ENCODE results near the gene TRUB2. TPM values are rescaled to one million over a fixed set of nuclear protein-coding genes. Genes with fewer than 3 reads are reported as not detected.
A peak's percentile ranks its signal among the peaks of the same experiment; 100 is the strongest.

Gene TRUB2
- total and polyA plus RNA-seq, 2 of the 8 experiments (the other 6 are each of a cell fraction or from before 2014, with no cell fraction given): 20.7 to 37.8 TPM

DNA sequence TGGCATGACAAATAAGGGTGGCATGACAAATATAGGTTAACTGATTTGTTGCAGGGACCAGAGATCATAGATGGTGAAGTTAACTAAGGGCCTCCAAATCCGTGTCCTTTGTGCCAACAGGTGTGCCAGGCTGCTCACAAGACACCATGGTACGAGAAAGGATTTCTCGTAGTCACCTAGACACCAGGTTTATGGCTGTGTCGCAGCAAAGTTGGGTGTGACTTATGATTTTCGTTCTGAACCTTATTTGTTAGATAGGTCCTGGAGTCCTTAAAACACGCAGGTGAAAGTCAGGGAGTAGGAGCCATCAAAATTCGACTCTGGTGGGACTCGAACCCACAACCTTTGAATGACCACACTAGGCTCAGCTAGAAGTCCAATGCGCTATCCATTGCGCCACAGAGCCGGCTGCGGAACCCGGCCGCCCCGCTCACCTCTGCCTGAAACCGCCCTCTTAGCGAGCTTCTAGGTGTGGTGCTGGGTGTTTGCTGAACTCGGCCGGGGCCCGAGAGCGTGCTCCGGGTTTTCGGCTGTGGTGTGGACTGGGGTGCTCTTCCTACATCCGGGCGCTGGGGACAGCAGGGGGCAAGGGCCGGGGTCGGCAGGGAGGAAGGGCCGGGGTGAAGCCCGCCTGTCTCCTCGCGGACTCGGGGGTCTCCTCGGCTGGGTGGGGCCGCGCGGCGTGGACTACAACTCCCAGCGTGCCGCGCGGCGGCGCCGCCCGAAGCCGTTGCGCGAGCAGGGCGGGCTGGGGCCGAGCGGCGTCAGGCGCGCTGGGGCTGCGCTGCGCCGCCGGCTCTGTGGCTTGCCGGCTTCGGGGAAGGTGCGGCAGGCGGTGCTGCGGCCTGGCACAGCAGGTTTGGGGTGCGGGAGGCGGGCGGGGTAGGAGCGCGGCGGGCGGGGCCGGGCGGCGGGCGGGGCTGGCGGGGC is 17.8 kb upstream of the TRUB2 start, which contains the start of gene SLC27A4:
SLC27A4 (plus strand) TSS at position 767 of the 930 bp plus-strand sequence. CDS start 2,606 bp downstream, outside the sequence.
- CTCF ChIA-PET (ENCODE audit: partially characterized antibody): interaction anchor here (0.6 to 1.5 kb wide), 5 partner anchors 13 to 223 kb away, joined by 3 to 4 read pairs (median 3); no protein-coding TSS in a partner anchor
- no peak for TF ChIP-seq CHD1 (IDR thresholded peaks at IDR 0.05; ENCODE audit: low read depth, low read length)
- TF ChIP-seq CTBP2 (IDR thresholded peaks at IDR 0.05; ENCODE audit: borderline replicate concordance, insufficient read depth, insufficient read length, low read length): peak; percentile 36
- TF ChIP-seq RAD21 (IDR thresholded peaks at IDR 0.05 in 1 of 2, conservative IDR thresholded peaks at IDR 0.05 in 1 of 2; ENCODE audit: low read depth in 2 of 2, low read length in 2 of 2): peak in 1 of 2 experiments; percentile 3; a peak in 1 of 4 replicates
- TF ChIP-seq, protein P1, sequence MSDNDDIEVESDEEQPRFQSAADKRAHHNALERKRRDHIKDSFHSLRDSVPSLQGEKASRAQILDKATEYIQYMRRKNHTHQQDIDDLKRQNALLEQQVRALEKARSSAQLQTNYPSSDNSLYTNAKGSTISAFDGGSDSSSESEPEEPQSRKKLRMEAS (IDR thresholded peaks at IDR 0.05): peak; percentile 56
- peak in 1 of 2 experiments; percentile 28; a peak in 1 of 4 replicates for TF ChIP-seq HDAC2 (IDR thresholded peaks at IDR 0.05; ENCODE audit: borderline replicate concordance in 1 of 2, low read depth in 2 of 2, low read length in 2 of 2)
- no peak for TF ChIP-seq RXRA (IDR thresholded peaks at IDR 0.05; ENCODE audit: insufficient read depth, low read depth, low read length)
- no peak for TF ChIP-seq GABPA (IDR thresholded peaks at IDR 0.05; ENCODE audit: borderline replicate concordance, insufficient read depth, low read length)
- peak; percentile 42 for TF ChIP-seq PHF8 (conservative IDR thresholded peaks at IDR 0.05; ENCODE audit: low read depth, low read length)

More for the DNA sequence above, 17.8 kb upstream of the TRUB2 start, which contains the start of gene SLC27A4:
- Histone ChIP-seq H4K5ac (ENCODE audit: insufficient read length, low read depth, low read length) (no peak within 1 kb of the TSS), H4K8ac (ENCODE audit: extremely low read depth, insufficient read depth, low read length) (peak within 1 kb of the TSS; percentile 91), H3K79me1 (ENCODE audit: low read depth, low read length) (no peaks in the 10 kb centered on the region), H3K23me2 (ENCODE audit: low read depth, low read length) (peaks cover 5% of the 10 kb centered on the region; the same call in 1 of the 2 replicates), H3K27me3 (replicated peaks in 1 of 4; ENCODE audit: control insufficient read depth in 3 of 4, extremely low read depth in 1 of 4, insufficient read depth in 3 of 4, low read length in 3 of 4) (no peaks in the 10 kb centered on the region; a peak in 1 of 7 replicates), H3K79me2 (ENCODE audit: control insufficient read depth in 1 of 2, insufficient read depth in 2 of 2, low read length in 2 of 2) (no peaks in the 10 kb centered on the region), H3K4me2 (ENCODE audit: insufficient read depth in 1 of 2, low read depth in 2 of 2, low read length in 2 of 2) (peak within 1 kb of the TSS; percentile 55 to 95), H3K36me3 (ENCODE audit: control insufficient read depth in 2 of 4, insufficient read depth in 4 of 4, low read length in 3 of 4) (no peaks in the 10 kb centered on the region; a peak in 1 of 8 replicates), H2BK15ac (ENCODE audit: low read length) (no peak within 1 kb of the TSS), H3K4ac (replicated peaks; ENCODE audit: insufficient read length, low read depth, low read length) (no peak within 1 kb of the TSS), H2BK5ac (ENCODE audit: low read depth, low read length) (no peak within 1 kb of the TSS), H2AK5ac (ENCODE audit: low read depth, low read length) (no peak within 1 kb of the TSS), H3K23ac (ENCODE audit: insufficient read length) (no peak within 1 kb of the TSS), H2AFZ (ENCODE audit: low read length) (peak within 1 kb of the TSS; percentile 72; the same call in 1 of the 2 replicates), H3K56ac (replicated peaks; ENCODE audit: insufficient read length, low read depth, low read length) (no peak within 1 kb of the TSS), H3K27ac (ENCODE audit: low read depth, low read length) (no peak within 1 kb of the TSS; the same call in 1 of the 2 replicates), H3K9ac (replicated peaks in 1 of 4; ENCODE audit: extremely low read depth in 1 of 4, low read depth in 3 of 4, low read length in 3 of 4) (peak within 1 kb of the TSS in 3 of 4 experiments; percentile 22 to 39 (median 26); a peak in 4 of 7 replicates), H2BK120ac (replicated peaks; ENCODE audit: low read depth, low read length) (no peak within 1 kb of the TSS), H3K4me1 (replicated peaks in 1 of 4; ENCODE audit: control insufficient read depth in 3 of 4, insufficient read depth in 4 of 4, low read length in 3 of 4) (peaks cover 0 to 2% (median 0%) of the 10 kb centered on the region in 4 experiments; a peak in 2 of 7 replicates), H2BK20ac (ENCODE audit: low read length) (no peak within 1 kb of the TSS), H4K91ac (replicated peaks; ENCODE audit: insufficient read length, low read length) (no peak within 1 kb of the TSS), H3K18ac (ENCODE audit: extremely low read depth, low read length) (peak within 1 kb of the TSS; percentile 29; the same call in 1 of the 2 replicates), H4K20me1 (replicated peaks in 1 of 2; ENCODE audit: control insufficient read depth in 1 of 2, insufficient read depth in 2 of 2, low read length in 2 of 2) (peaks cover 0 to 2% of the 10 kb centered on the region in 2 experiments), H3K4me3 (ENCODE audit: extremely low read depth in 1 of 4, insufficient read depth in 2 of 4, low read depth in 3 of 4, low read length in 4 of 4) (peak within 1 kb of the TSS; percentile 60 to 90 (median 77)), H3K14ac (ENCODE audit: insufficient read length) (no peak within 1 kb of the TSS), H2BK12ac (ENCODE audit: low read depth, low read length) (no peak within 1 kb of the TSS), H3K9me3 (ENCODE audit: insufficient read depth in 2 of 2, low read depth in 1 of 2, low read length in 1 of 2) (no peaks in the 10 kb centered on the region)
- 9% methylated on average over 39 of the region's 75 CpGs; no CpG with 5 or more reads in 1 of the 2 experiments for WGBS, 2 experiments (ENCODE audit: extremely low coverage in 1 of 2, insufficient coverage in 1 of 2, insufficient read length in 1 of 2, insufficient replicate concordance in 2 of 2, low coverage in 1 of 2, low lambda C conversion rate in 2 of 2, missing lambda C conversion rate in 1 of 2)
- FAIRE-seq (no peak), DNase-seq (ENCODE audit: low read depth in 1 of 2, low spot score in 2 of 2) (peak; percentile 89 to 97)
- POLR2A ChIA-PET (ENCODE audit: partially characterized antibody): interaction anchor here (0.7 to 1.5 kb wide), 8 partner anchors 9 to 349 kb away, joined by 3 to 6 read pairs (median 4); partner anchors contain the start of gene SET
